Nephron progenitor cell (in vitro differentiated cells): ENCODE data around the gene OR13C3.
"Not testable (repeated sequence)": the region's sequence is repeated elsewhere in the genome, so short reads cannot be mapped to it uniquely, and the experiment has no call there.

Source experiments
- DNase-seq: peaks from one replicate; pipeline ENCODE4 v3.0.0; 2021
- H3K27ac Mint-ChIP-seq: 2 replicates; pipeline ENCODE4 v1.8.0; 2021; ENCODE audit warnings: mild to moderate bottlenecking, moderate library complexity, mixed read lengths
- H3K27me3 Mint-ChIP-seq: 2 replicates; pipeline ENCODE4 v1.8.0; 2021; ENCODE audit warnings: mild to moderate bottlenecking, low read depth, mixed read lengths; ENCODE audit not compliant: poor library complexity
- H3K36me3 Mint-ChIP-seq: 2 replicates; pipeline ENCODE4 v1.8.0; 2021; ENCODE audit warnings: low read depth, mixed read lengths
- H3K4me1 Mint-ChIP-seq: 2 replicates; pipeline ENCODE4 v1.8.0; 2021; ENCODE audit warnings: mixed read lengths
- H3K4me3 Mint-ChIP-seq: 2 replicates; pipeline ENCODE4 v1.8.0; 2021; ENCODE audit warnings: mild to moderate bottlenecking, moderate library complexity, mixed read lengths
- H3K9me3 Mint-ChIP-seq: 2 replicates; pipeline ENCODE4 v1.8.0; 2021; ENCODE audit warnings: mild to moderate bottlenecking, moderate library complexity, mixed read lengths
- CTCF ChIP-seq: fragments of 200-600 bp; sonication (generic); IDR thresholded peaks from 2 replicates; pipeline ENCODE4 v1.5.0; 2021; ENCODE audit warnings: antibody characterized with exemption

The OR13C3 gene

GRCh38 chr9:104539275-104539674 lies 2.6 kb upstream of the OR13C3 start:
- Mint-ChIP-seq H3K36me3 (no peaks in the 10 kb centered on the region), H3K9me3 (no peaks in the 10 kb centered on the region), H3K27ac (no peak overlapping the region)

GRCh38 chr9:104527109-104527508 lies 9.5 kb downstream of the OR13C3 start, which contains the start of gene OR13C4:
Gene OR13C4, minus strand, starts transcription at chr9:104527209. Its CDS starts 0 bp downstream, at chr9:104527209.
- Mint-ChIP-seq H3K36me3 (no peaks in the 10 kb centered on the region), H3K4me1 (no peaks in the 10 kb centered on the region), H3K27ac (no peak within 1 kb of the TSS), H3K4me3 (no peak within 1 kb of the TSS), H3K27me3 (no peaks in the 10 kb centered on the region), H3K9me3 (peaks cover 6% of the 10 kb centered on the region)
- TF ChIP-seq CTCF, result no peak
- DNase-seq, result no peak

More at GRCh38 chr9:104539275-104539674, 2.6 kb upstream of the OR13C3 start:
- DNase-seq, result no peak
- Mint-ChIP-seq H3K4me1 (no peaks in the 10 kb centered on the region), H3K27me3 (peaks cover 10% of the 10 kb centered on the region), H3K4me3 (no peak overlapping the region)
- no peak for TF ChIP-seq CTCF

DNA sequence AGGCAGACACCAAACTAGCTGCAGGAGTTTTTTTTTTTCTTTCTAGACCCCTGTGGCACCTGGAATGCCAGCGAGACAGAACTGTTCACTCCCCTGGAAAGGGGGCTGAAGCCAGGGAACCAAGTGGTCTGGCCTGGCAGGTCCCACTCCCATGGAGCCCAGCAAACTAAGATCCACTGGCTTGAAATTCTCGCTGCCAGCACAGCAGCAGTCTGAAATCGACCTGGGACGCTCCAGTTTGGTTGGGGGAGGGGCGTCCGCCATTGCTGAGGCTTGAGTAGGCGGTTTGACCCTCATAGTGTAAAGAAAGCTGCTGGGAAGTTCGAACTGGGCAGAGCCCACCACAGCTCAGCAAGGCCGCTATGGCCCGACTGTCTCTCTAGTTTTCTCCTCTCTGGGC lies 16.4 kb downstream of the OR13C3 start:
- not testable (repeated sequence) for H3K9me3 Mint-ChIP-seq, DNase-seq, H3K36me3 Mint-ChIP-seq, H3K27me3 Mint-ChIP-seq, H3K4me3 Mint-ChIP-seq, H3K4me1 Mint-ChIP-seq, H3K27ac Mint-ChIP-seq

- no peak for DNase-seq
- H3K9me3 Mint-ChIP-seq, result no peaks in the 10 kb centered on the region
- no peaks in the 10 kb centered on the region for H3K4me1 Mint-ChIP-seq
- no peak for TF ChIP-seq CTCF
- H3K36me3 Mint-ChIP-seq, result no peaks in the 10 kb centered on the region
- no peaks in the 10 kb centered on the region for H3K27me3 Mint-ChIP-seq
- no peak overlapping the region for H3K4me3 Mint-ChIP-seq
- no peak overlapping the region for H3K27ac Mint-ChIP-seq
Measured at GRCh38 chr9:104514901-104515300, 21.8 kb downstream of the OR13C3 start.

- no peak for DNase-seq
- Mint-ChIP-seq H3K4me1 (no peaks in the 10 kb centered on the region), H3K4me3 (no peak overlapping the region), H3K27me3 (no peaks in the 10 kb centered on the region), H3K9me3 (no peaks in the 10 kb centered on the region), H3K36me3 (no peaks in the 10 kb centered on the region), H3K27ac (no peak overlapping the region)
- TF ChIP-seq CTCF, result no peak
Measured at GRCh38 chr9:104506565-104506964, 30.1 kb downstream of the OR13C3 start.

- Mint-ChIP-seq H3K27ac (no peak within 1 kb of the TSS), H3K27me3 (no peaks in the 10 kb centered on the region), H3K4me1 (no peaks in the 10 kb centered on the region), H3K9me3 (no peaks in the 10 kb centered on the region), H3K4me3 (no peak within 1 kb of the TSS), H3K36me3 (no peaks in the 10 kb centered on the region)
- no peak for DNase-seq
- no peak for TF ChIP-seq CTCF
Measured at GRCh38 chr9:104503963-104504362, 32.7 kb downstream of the OR13C3 start, which contains the start of gene OR13F1. Gene OR13F1, plus strand, starts transcription at chr9:104504263. Its CDS starts 0 bp downstream, at chr9:104504263.
